Stromal cell of bone marrow (primary cell): ENCODE measurements around the gene TCF7L2.

ENCODE experiments used
- DNase-seq: peaks from one replicate; pipeline ENCODE4 v3.0.0-alpha.2; 2012; ENCODE audit warnings: low read depth

The TCF7L2 gene

DNA sequence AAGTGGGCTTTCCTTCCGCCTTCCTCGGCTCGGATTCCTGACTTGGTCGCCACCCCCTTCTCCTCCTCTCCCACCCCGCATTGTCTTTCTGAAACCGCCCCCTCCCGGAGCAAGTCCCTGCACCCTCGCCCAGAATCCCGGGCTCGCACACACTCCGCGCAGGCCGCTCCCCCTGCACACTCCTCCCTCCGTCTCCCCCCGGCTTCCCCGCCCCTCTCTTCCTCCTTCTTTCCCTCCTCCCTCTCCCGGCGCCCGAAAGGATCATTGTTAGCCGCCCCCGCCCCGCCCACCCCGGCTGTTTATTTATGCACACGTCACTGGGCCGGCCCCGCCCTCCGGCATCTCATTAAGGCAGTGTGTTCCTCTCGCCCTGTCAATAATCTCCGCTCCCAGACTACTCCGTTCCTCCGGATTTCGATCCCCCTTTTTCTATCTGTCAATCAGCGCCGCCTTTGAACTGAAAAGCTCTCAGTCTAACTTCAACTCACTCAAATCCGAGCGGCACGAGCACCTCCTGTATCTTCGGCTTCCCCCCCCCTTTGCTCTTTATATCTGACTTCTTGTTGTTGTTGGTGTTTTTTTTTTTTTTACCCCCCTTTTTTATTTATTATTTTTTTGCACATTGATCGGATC lies at the start of gene TCF7L2:
TSS of gene TCF7L2 (plus strand) at position 373 of the 633 bp plus-strand sequence. CDS start 510 bp downstream, outside the sequence.
- DNase-seq = peak; percentile 96

DNA sequence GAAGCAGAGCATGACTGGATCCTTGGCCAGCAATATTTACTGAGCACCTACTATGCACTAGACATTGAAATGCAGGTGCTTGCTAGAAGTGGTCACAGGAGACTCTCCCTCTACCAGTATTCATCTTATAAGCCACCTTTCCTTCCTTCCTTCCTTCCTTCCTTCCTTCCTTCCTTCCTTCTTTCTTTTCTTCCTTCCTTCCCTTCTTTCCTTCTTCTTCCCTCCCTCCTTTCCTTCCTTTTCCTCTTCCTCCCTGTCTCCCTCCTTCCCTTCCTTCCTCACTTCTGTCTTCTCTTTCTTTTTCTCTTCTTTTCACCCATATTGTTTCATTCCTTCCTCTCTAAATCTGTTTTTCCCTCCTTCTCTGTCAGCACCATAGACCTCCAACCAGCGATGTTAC lies 47.3 kb upstream of the TCF7L2 start:
- DNase-seq = no peak

DNA sequence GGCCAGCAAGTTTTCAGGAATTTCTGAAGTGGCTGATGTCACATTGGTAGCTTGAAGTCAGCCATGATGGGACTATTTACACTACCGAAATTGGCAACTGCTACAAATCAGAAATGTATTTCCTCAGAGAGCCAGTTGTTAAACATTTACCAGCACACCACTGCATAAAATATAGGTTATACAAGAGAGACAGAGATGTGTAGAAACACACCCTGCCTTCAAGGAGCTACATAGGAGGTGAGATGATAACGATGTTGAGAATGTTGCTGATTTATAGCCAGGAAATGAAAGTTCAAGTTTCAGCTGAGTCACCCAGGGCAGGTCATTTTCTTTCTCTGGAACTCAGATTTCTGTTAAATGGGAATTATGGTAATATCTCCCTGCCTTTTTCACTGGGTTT lies 46.0 kb upstream of the TCF7L2 start:
- DNase-seq = no peak

DNA sequence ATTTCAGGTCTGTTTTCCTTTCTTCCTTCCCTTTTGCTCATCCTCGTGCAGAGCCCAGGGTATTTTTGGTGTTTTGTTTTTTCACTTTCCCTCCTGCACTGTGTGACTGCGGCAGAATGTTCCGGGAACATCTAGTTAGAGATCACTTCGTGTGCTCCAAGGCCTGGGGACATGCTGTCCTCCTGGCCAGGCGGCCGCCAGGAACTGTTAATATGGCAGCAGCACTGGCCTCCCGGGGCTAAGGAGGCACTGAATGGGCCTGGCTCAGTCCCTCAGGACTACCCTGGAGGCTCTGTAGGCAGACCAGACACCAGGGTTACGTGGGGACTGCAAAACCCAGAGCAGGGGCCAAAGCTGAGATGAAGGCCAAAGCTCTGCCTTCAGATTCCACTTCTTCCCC lies 43.1 kb upstream of the TCF7L2 start:
- DNase-seq = no peak

DNA sequence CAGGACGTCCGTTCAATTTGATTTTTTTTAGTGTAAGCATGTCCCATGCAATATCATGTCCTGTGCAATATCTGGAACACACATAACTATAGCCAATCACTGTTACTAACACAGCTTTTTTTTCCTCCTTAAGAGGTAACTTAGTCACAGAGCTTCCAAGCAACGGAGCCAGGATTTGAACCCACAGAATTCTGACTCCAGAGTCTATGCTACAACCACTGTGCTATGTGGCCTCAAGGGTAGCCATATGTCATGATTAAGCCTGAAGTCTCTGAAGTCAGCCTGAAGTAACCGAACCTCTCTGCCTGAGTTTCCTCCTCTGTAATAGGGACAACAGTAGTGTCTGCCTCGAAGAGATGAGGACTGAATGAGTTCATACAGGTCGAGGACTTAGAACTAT lies 42.2 kb upstream of the TCF7L2 start:
- no peak for DNase-seq

DNA sequence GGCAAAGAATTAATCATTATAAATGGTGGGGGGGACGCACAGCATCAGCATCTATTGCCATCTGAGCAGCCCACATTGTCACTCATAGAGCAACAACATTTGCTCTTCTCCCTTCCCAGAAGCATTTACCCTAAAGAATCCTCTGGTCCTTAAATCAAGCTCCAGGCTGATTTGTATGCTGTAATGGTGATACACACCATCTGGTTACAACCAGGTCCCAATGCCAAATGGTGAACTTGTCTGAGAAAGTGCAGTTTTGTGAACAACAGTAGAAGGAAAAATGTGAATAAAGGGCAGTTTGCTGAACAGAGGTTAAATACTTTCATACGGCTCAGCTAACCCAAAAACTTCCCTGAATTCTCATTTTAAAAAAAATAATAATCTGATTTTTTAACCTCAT lies 38.8 kb upstream of the TCF7L2 start:
- no peak for DNase-seq

DNA sequence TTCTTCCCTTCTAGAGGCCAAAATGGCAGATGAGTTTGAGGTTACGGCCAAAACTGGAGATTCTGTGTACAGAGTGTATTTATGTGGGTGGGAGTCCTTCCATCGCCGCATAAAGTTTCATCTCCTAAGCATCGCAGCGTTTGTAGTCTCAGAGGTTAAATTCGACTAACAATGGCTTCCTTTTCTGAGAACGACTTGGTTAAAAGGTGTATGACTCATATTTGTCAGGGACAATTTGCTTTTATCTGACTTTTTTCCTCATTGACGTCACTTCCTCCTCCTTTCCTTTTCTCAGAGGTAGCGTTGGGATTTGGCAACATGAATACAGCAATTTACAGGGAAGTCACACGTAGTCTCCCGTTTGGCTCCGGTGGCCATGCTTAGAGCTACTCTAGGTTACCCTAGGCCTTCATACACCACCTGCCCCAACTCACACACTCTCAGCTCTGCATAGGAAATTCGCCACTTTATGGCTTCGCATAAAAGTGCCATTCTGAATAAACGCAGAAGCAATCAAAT lies 37.6 kb upstream of the TCF7L2 start:
- no peak for DNase-seq

DNA sequence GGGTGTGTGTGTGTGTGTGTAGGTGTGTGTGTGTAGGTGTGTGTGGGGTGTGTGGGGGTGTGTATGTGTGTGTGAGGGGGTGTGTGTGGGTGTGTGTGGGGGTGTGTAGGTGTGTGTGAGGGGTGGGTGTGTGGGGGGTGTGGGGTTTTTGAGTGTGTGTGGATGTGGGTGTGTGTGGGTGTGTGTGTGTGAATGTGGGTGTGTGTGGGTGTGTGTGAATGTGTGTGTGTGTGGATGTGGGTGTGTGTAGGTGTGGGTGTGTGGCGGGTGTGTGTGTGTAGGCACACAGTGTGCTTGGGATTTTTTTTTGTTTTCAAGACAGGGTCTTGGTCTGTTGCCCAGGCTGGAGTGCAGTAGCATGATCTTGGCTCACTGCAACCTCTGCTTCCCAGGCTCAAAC lies 36.8 kb upstream of the TCF7L2 start:
- no peak for DNase-seq

DNA sequence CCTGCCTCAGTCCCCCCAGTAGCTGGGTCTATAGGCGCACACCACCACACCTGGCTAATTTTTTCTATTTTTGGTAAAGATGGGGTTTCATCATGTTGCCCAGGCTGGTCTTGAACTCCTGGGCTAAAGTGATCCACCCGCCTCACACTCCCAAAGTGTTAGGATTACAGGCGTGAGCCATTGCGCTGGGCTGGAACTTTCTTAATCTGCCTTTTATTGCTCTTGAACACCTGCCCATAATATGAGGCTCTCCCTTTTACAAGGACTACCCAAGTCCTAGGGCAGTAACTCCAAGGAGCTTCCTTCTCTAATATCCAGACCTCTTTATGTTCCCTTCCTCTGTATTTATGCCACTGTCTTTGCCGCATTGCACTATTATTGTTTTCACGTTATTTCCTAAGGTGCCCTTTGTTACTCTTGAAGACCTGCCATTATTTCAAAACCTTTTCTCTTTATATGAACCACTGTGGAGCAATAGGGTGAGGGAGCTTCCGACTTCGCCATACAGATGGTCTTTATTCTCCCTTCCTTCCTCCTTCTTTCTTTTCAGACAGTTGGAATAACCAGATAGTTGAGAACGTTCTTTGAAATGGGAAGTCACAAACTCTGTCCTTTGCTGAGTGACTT lies 36.3 kb upstream of the TCF7L2 start:
- no peak for DNase-seq

DNA sequence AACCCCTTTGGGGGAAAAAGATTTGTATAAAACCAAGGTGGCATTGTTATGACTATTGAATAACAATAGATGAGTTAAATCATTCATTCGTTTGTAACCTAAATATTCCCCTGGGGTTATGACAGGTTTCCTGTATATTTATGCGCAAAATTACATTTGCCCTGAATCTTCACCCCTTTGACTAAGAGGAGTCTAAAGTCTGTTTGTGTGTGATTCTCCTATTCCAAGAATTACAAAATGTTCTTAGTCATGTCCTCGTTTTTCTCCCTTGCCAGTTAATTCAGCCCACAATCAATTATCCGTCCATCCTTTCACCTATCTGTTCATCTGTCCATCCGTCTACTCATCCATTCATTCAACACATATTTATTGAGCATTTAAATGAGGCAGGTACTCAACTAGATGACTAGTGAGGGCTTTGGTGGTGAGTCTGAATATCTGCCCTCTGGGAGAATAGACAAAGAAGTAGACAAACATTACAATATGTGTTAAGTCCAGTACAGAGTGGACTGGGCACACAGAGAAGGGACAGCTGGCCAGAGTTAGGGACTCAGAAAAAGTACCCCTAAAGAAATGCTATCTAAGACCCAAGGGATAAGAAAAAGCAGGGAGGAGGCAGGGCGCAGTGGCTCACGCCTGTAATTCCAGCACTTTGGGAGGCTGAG lies 35.6 kb upstream of the TCF7L2 start:
- peak; percentile 18 for DNase-seq

DNA sequence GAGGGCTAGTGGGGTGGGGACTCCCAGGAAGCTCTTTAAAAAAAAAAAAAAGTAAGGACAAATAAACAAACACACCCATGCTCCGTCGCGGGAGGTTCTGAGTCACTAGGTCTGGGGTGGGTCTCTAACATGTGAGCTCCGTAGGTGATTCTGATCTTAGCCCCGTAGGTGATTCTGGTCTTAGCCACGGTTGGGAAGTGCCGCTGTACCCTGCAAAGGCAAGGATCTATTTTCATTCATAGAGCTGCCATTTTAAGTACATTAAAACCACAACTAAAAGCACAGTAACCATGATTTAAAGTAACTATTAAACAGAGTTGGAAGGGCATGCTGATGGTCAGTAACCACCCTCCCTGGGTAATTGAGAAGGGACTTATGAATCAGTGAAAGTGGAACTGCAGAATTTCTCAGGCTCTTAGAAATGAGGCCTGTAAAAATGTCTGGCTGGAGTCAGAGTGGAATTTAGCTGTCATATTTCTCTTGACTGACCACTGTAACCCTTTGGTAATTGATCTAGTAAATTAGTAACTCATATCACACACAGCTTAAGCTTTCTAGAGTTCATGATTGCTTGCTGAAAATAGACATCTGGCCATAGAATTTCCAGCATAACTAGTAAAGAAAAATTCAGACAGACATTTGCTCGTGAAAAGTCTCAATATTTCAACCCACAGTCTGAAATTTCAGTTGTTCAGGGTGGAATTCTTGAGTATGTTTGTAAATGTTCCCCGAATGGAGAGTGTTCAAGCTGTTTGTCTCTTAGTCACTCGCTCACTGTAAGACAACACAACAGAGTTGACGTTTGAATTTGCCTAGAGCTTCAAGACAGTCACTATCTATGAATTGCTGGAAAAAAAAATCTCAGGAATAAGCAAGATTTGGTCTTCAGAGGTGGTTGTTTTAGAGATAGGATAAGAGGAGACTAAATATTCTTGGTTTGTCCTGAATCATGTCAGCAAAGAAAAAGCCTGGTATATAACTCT lies 34.2 kb upstream of the TCF7L2 start:
- peak; percentile 67 for DNase-seq

DNA sequence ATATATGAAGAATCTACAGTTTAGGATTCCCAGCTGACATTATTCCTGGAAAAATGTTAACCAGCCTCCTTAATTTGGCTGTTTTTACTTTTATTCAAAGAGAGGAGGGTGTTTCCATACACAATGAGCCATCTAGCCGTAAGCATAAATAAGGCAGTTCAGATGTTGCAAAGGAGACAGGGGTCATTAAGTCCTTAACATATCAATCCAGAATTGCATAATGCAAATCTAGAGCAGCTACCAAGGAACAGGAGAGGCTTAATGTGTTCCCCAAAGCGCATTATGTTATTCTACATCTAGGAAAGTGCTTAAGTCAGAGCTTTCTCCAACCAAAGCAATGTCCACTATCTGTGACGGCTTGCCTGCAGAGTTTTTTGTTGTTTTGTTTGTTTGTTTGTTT lies 32.4 kb upstream of the TCF7L2 start:
- no peak for DNase-seq

DNA sequence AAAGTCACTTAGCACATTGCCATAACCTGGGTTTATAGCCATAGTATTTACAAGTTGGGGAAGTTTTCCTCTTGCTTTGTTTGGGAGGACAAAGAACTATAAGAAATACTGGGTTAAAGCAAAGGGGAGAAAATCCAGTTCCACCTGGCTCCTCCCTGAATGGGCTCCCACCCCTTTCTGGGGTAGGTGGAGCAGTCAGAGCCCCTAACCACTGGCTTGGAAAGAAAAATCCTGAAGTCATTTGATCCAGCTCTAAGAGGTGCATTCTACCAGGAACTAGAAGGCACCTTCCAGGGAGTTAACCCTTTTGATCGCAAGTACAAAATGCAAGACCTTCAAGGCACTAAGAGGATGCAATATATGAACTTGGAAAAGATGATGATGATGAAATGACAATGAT lies 31.3 kb upstream of the TCF7L2 start:
- DNase-seq = no peak

DNA sequence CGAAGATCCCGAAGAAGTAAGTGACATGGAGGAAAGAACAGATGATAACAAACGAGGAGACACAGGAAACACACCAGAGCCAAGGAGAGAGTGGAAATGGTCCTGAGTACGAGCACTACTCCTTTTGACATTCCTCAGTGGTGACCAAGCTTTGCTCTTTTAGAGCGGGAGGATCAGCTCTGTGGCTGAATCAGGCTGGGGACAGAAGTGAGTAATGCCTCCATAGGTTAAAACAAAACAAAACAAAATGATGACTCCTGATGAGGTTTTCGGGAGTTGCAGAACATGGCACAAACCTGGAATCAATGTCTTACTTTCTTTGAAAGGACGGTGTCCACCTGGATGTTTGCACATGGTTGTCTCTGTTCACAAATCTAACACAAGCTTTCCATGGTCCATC lies 30.3 kb upstream of the TCF7L2 start:
- DNase-seq = peak; percentile 25

DNA sequence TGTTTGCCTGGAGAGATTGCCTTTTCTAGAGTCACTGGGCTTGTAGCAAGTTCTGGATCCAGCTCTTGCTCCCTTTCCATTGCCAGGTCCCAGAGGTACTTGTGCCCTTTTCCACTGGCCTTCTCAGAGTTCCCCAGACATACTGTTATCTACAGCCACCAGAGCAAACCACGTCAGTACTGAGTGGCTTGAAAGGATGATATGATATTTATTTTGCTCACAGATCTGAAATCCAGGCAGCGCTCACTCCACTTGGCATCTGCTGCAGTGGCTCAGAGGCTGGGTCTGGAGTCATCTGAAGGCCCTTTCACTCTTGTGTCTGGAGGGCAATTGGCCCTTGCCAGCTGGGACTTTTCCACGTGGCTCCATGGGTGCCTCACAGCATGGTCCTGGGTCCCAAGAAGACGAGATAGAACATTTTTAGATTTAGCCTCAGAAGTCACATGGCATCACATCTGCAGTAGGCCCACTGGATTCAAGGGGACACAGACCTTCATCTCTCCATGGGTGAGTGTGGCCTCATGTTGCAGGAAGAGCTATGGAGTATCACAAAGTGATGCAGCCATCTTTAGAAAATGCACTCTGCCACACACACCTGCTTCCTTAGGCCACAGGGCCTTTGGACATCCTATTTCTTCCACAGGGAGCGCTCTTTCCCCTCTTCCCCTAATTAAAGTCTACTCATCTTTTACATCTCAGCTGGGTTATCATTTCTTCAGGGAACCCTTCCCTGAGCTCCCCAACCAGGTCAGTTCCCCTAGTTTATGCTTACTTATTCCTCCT lies 22.9 kb upstream of the TCF7L2 start:
- no peak for DNase-seq

DNA sequence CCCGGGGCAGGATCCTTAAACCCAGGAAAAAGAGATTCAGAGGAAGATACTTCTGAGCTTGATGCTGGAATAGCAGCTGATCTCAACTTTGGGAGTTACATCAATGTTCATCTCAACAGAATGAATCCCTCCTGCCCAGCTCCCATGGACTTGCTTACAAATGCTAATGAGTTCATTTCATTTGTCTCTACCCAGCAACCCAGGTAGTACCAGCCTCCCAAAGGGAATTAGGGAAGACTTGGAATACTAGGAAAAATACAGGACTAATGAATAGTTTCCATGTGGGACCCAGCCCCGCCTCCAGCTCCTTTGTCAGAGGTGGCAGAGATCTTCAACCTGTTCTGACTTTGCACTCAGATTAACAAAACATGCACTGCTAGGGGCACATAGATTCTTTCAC lies 22.1 kb upstream of the TCF7L2 start:
- DNase-seq = no peak

DNA sequence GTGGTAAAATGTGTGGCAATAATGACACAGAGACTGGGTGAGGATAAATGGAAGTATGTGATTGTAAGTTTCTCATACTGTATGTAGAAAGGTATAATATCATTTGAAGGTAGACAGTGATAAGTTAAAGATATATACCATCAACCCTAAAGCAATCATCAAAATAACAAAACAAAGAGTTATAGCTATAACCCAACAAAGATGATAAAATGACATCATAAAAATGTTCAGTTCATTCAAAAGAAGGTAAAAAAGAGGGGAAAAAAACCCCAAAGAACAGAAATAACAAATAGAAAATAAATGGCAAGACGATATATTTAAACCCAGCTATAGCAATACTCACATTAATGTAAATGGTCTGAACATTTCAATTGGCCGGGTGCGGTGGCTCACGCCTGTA lies 17.4 kb upstream of the TCF7L2 start:
- DNase-seq = no peak

DNA sequence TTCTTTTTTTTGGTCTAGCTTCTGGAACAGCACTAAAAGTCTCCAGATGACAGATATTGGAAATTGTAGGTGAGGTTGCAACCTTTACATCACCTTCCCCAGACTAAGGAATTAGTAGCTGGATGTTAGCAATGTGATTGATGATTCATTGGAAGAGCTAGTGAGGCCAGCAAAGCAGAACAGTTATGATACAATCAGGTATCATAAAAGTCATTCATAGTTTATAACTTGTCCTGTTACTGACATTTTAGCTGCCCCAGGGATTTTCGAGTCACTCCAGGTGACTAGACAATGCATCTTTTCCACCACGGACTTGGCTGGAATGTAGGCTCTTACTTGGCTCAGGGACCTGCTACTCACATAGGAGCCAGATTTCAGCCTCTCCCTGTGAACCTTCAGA lies 15.9 kb upstream of the TCF7L2 start:
- DNase-seq = no peak

DNA sequence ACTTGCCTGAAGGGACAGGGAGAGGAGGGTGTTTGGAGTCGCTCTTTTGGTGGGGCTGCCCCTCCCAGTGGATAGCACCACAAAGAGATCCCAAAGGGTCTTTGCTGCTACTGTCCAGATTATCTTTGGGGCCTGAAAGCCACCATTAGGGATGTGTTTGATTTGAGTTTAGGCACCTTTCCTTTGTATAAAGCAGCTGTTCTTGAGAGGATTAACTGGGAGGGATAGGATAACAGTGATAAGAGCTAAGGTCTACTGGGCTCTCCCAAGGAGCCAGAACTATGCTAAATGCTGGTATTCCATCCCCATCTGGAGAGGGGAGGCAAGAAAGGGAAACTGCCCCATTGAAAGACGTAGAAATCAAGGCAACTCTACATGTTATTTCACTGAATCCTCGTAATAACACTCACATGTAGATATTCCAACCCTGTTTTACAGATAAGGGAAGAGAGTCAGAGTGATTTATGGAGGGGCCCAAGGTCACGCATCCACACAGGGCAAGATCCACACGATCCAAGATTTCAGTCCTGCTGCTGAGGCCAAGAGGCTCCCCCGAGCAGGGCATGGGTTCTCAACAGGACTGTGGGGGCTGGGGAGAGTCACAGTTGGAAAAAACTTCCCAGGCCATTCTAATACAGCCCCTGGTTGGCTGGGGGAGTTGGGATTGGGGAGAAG lies 11.1 kb upstream of the TCF7L2 start:
- DNase-seq = no peak

DNA sequence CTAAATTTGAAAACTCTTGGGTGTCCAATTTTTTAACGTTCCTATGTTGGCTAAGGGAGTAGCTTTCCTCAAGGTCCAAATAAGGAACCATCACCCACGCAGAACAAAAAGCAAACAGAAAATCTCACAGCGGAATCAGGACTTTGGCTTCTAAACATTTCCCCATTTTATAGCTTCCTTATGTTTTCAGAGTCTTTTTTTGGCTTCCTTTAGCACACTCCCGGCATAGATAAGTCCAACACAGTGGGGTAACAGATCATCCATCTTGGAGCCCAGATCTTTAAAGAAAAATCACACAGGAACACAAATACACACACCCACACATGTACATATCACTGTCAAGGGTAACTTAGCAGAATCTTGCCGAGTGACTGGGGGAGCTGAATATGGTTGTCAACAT lies 4.2 kb upstream of the TCF7L2 start:
- no peak for DNase-seq

DNA sequence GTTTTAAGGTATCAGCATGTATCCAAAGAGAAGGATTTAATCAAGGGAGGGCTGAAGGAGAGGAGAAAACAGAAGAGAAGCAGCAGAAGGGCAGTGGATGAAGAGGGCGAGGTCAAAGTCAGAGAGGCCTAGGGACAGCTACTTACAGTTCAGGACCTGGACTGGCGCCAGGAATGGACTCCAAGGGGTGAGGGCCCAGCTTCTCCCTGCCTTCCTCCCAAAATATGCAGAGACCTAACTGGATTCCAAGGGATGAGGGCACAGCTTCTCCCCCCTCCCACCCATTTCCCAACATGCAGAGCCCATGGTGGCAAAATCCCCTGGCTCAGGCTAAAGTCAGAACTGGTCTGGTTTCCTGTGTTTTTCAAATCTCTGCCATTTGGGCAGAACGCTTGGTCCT lies 3.4 kb upstream of the TCF7L2 start:
- DNase-seq = no peak
